HL-60 (cell line): ENCODE results near the gene NME7.

Source experiments
- DNase-seq, 2 experiments: peaks; one replicate each; pipeline ENCODE4 v3.0.0-alpha.2; 2010 to 2020; ENCODE audit warnings: low read depth in 1 of 2, low spot score in 1 of 2
- H3K27ac ChIP-seq: fragments of 250-450 bp; sonication (Bioruptor Pico); replicated peaks from 2 replicates; pipeline ENCODE4 v1.5.1; 2020; ENCODE audit warnings: mild to moderate bottlenecking, moderate library complexity
- H3K27me3 ChIP-seq: fragments of 250-450 bp; sonication (Bioruptor Pico); 2 replicates; pipeline ENCODE4 v1.5.1; 2021; ENCODE audit warnings: mild to moderate bottlenecking, moderate library complexity; ENCODE audit not compliant: insufficient read depth, poor library complexity, severe bottlenecking
- H3K4me3 ChIP-seq: replicated peaks from 2 replicates; pipeline ENCODE4 v1.5.1; 2011; ENCODE audit warnings: mild to moderate bottlenecking, control low read depth, low read length; ENCODE audit not compliant: insufficient read depth
- CTCF ChIP-seq: IDR thresholded peaks from one replicate; pipeline ENCODE4 v1.5.1; 2011; ENCODE audit warnings: low read length, control low read depth, inconsistent platforms; ENCODE audit not compliant: insufficient read depth
- GABPA ChIP-seq: IDR thresholded peaks from 2 replicates; pipeline ENCODE4 v1.6.1; 2012; ENCODE audit warnings: low read depth
- POLR2AphosphoS5 ChIP-seq: IDR thresholded peaks from 2 replicates; pipeline ENCODE4 v1.6.1; 2012; ENCODE audit warnings: low read depth
- REST ChIP-seq: IDR thresholded peaks from 2 replicates; pipeline ENCODE4 v1.6.1; 2012; ENCODE audit warnings: low read depth; ENCODE audit not compliant: insufficient replicate concordance
- SPI1 ChIP-seq: IDR thresholded peaks from 2 replicates; pipeline ENCODE4 v1.6.1; 2012; ENCODE audit warnings: low read depth, mild to moderate bottlenecking, borderline replicate concordance

NME7 gene

GRCh38 chr1:169175461-169175860, 192.1 kb downstream of the NME7 start:
- TF ChIP-seq REST (no peak), POLR2AphosphoS5 (no peak), CTCF (no peak), SPI1 (no peak)
- Histone ChIP-seq H3K27me3 (no peaks in the 10 kb centered on the region), H3K4me3 (no peak overlapping the region), H3K27ac (no peak overlapping the region)
- DNase-seq: no peak

GRCh38 chr1:169163059-169163458, 204.5 kb downstream of the NME7 start:
- DNase-seq: no peak
- H3K4me3 ChIP-seq: no peak overlapping the region
- H3K27ac ChIP-seq: no peak overlapping the region
- no peaks in the 10 kb centered on the region for H3K27me3 ChIP-seq
- no peak for TF ChIP-seq POLR2AphosphoS5
- no peak for TF ChIP-seq CTCF
- TF ChIP-seq REST: no peak
- TF ChIP-seq GABPA: no peak
- TF ChIP-seq SPI1: no peak

- Histone ChIP-seq H3K27me3 (no peaks in the 10 kb centered on the region), H3K27ac (no peak overlapping the region), H3K4me3 (no peak overlapping the region)
- peak in 1 of 2 experiments; percentile 20 for DNase-seq
- no peak for TF ChIP-seq POLR2AphosphoS5
- TF ChIP-seq REST: no peak
- TF ChIP-seq SPI1: no peak
- TF ChIP-seq CTCF: no peak
- TF ChIP-seq GABPA: no peak
These were observed 206.0 kb downstream of the NME7 start for GRCh38 chr1:169161496-169162194.
